Fibroblast of skin of back (primary cell): ENCODE data around the gene TPPP2.

Experiments used
- DNase-seq: peaks from one replicate; pipeline ENCODE4 v3.0.0-alpha.2; 2013

The TPPP2 gene

GRCh38 chr14:21057803-21058675 lies 28.0 kb downstream of the TPPP2 start, which contains the start of gene RNASE8:
TSS of gene RNASE8 (plus strand) at chr14:21057822. CDS start at chr14:21057893, 71 bp downstream.
- DNase-seq: peak; percentile 38

- DNase-seq: no peak
These were observed 28.9 kb downstream of the TPPP2 start for GRCh38 chr14:21058903-21059302.

- DNase-seq: peak; percentile 32
These were observed 30.0 kb downstream of the TPPP2 start for GRCh38 chr14:21059842-21060613.

- no peak for DNase-seq
These were observed 30.8 kb downstream of the TPPP2 start for GRCh38 chr14:21060614-21061346.

- no peak for DNase-seq
These were observed 31.3 kb downstream of the TPPP2 start for GRCh38 chr14:21061347-21061668.

- DNase-seq: peak; percentile 92
These were observed 33.5 kb downstream of the TPPP2 start for GRCh38 chr14:21063479-21063878.

- DNase-seq: no peak
These were observed 37.0 kb downstream of the TPPP2 start for GRCh38 chr14:21066882-21067502.

GRCh38 chr14:21068521-21069387 lies 38.7 kb downstream of the TPPP2 start:
- peak; percentile 64 for DNase-seq

- peak; percentile 43 for DNase-seq
These were observed 39.5 kb downstream of the TPPP2 start for GRCh38 chr14:21069388-21070082.

- peak; percentile 68 for DNase-seq
These were observed 40.1 kb downstream of the TPPP2 start, which contains the start of gene ARHGEF40 for GRCh38 chr14:21070083-21070609. TSS of gene ARHGEF40 (plus strand) at chr14:21070304. CDS start at chr14:21070397, 93 bp downstream.

GRCh38 chr14:21070610-21071224 lies 40.7 kb downstream of the TPPP2 start:
- peak; percentile 48 for DNase-seq

- peak; percentile 97 for DNase-seq
These were observed 41.4 kb downstream of the TPPP2 start for GRCh38 chr14:21071225-21072030.

GRCh38 chr14:21072031-21072473 lies 42.0 kb downstream of the TPPP2 start:
- DNase-seq: peak; percentile 81

- no peak for DNase-seq
These were observed 42.8 kb downstream of the TPPP2 start for GRCh38 chr14:21072781-21073339.

- no peak for DNase-seq
These were observed 43.9 kb downstream of the TPPP2 start for GRCh38 chr14:21073921-21074320.

GRCh38 chr14:21074398-21075272 lies 44.6 kb downstream of the TPPP2 start:
- no peak for DNase-seq

- no peak for DNase-seq
These were observed 45.9 kb downstream of the TPPP2 start for GRCh38 chr14:21075719-21076437.
